ENCODE data around the gene BACE1-AS.

- TF ChIP-seq CTCF (conservative IDR thresholded peaks at IDR 0.05; ENCODE audit: low read depth in 2 of 2) (no peak), EZH2 (IDR thresholded peaks at IDR 0.05; ENCODE audit: low read depth, unreplicated experiment) (no peak), POLR2AphosphoS5 (IDR thresholded peaks at IDR 0.05; ENCODE audit: low read depth) (no peak), CREB1 (CRISPR knock-in tag; IDR thresholded peaks at IDR 0.05; ENCODE audit: low read depth) (no peak)
These were observed 44.3 kb downstream of the BACE1-AS start for GRCh38 chr11:117335399-117335798.
